SK-N-MC (cell line): ENCODE data around the gene PFN1.

ENCODE experiments used
- DNase-seq: peaks from one replicate; pipeline ENCODE4 v3.0.0-alpha.2; 2011; ENCODE audit warnings: low read depth, low spot score
- H3K27ac ChIP-seq: fragments of 200-600 bp; sonication (generic); 2 replicates; pipeline ENCODE4 v1.5.1; 2016; ENCODE audit warnings: mixed run types
- H3K36me3 ChIP-seq: fragments of 200-600 bp; sonication (generic); 2 replicates; pipeline ENCODE4 v1.6.1; 2017; ENCODE audit warnings: antibody characterized with exemption, low read length, mixed read lengths; ENCODE audit not compliant: insufficient read depth
- H3K4me3 ChIP-seq: fragments of 200-600 bp; sonication (generic); 2 replicates; pipeline ENCODE4 v1.5.1; 2016
- H3K9ac ChIP-seq: fragments of 200-600 bp; sonication (generic); 2 replicates; pipeline ENCODE4 v1.8.0; 2017; ENCODE audit warnings: mixed run types, mixed read lengths; ENCODE audit not compliant: insufficient read length
- H3K9me3 ChIP-seq: fragments of 200-600 bp; sonication (generic); 2 replicates; pipeline ENCODE4 v1.6.1; 2017; ENCODE audit warnings: low read depth, mild to moderate bottlenecking, antibody characterized with exemption, low read length, moderate library complexity, mixed read lengths
- EZH2 ChIP-seq: fragments of 200-600 bp; sonication (generic); IDR thresholded peaks from one replicate; pipeline ENCODE4 v1.6.1; 2017; ENCODE audit warnings: antibody characterized with exemption
- FOXP2 ChIP-seq: optimal IDR thresholded peaks from 2 replicates; pipeline ENCODE3; 2011; ENCODE audit warnings: mild to moderate bottlenecking, moderate library complexity; ENCODE audit not compliant: insufficient read depth; ENCODE audit errors: extremely low read length, control extremely low read depth
- POLR2AphosphoS5 ChIP-seq: IDR thresholded peaks from 2 replicates; pipeline ENCODE4 v1.6.1; 2012; ENCODE audit warnings: mild to moderate bottlenecking, low read depth, low read length, borderline replicate concordance

The PFN1 gene

GRCh38 chr17:4948166-4948930, at the start of gene PFN1:
TSS of gene PFN1 (minus strand) at chr17:4948530. CDS start at chr17:4948394, 136 bp downstream.
- peak within 1 kb of the TSS; percentile 97 for H3K27ac ChIP-seq
- peak within 1 kb of the TSS; percentile 90 for H3K9ac ChIP-seq
- TF ChIP-seq FOXP2 = no peak
- TF ChIP-seq POLR2AphosphoS5 = peak; percentile 62; the same call in 1 of the 2 replicates
- peak within 1 kb of the TSS; percentile 83 for H3K4me3 ChIP-seq
- no peaks in the 10 kb centered on the region for H3K9me3 ChIP-seq
- peak; percentile 52 for DNase-seq
- H3K36me3 ChIP-seq = peaks cover 36% of the 10 kb centered on the region

- DNase-seq = no peak
- Histone ChIP-seq H3K27ac (peak within 1 kb of the TSS; percentile 78), H3K36me3 (peaks cover 10% of the 10 kb centered on the region; the same call in 1 of the 2 replicates), H3K4me3 (peak within 1 kb of the TSS; percentile 89), H3K9ac (peak within 1 kb of the TSS; percentile 85), H3K9me3 (no peaks in the 10 kb centered on the region)
- TF ChIP-seq POLR2AphosphoS5 (peak; percentile 51; the same call in 1 of the 2 replicates), FOXP2 (no peak)
These were observed 49.1 kb upstream of the PFN1 start, which contains the start of the genes INCA1 and KIF1C for GRCh38 chr17:4997302-4998026. TSS of gene INCA1 (minus strand) at chr17:4997522. CDS start at chr17:4994437, 3,085 bp downstream. TSS of gene KIF1C (plus strand) at chr17:4997950. CDS start at chr17:5000247, 2,297 bp downstream.

- TF ChIP-seq FOXP2 (no peak), POLR2AphosphoS5 (no peak), EZH2 (no peak)
- DNase-seq = no peak
- Histone ChIP-seq H3K36me3 (no peaks in the 10 kb centered on the region), H3K9ac (no peak overlapping the region), H3K9me3 (no peaks in the 10 kb centered on the region), H3K27ac (no peak overlapping the region), H3K4me3 (no peak overlapping the region)
These were observed 45.8 kb upstream of the PFN1 start for GRCh38 chr17:4994081-4994595.

- DNase-seq = no peak
- Histone ChIP-seq H3K36me3 (no peaks in the 10 kb centered on the region; the same call in 1 of the 2 replicates), H3K9me3 (no peaks in the 10 kb centered on the region)
These were observed 39.6 kb upstream of the PFN1 start for GRCh38 chr17:4987767-4988567.

GRCh38 chr17:4986951-4987766, 38.8 kb upstream of the PFN1 start, which contains the start of gene CAMTA2:
TSS of gene CAMTA2 (minus strand) at chr17:4987675. CDS start at chr17:4986222, 1,453 bp downstream.
- Histone ChIP-seq H3K27ac (no peak within 1 kb of the TSS), H3K36me3 (no peaks in the 10 kb centered on the region; the same call in 1 of the 2 replicates), H3K9ac (peak within 1 kb of the TSS; percentile 80), H3K9me3 (no peaks in the 10 kb centered on the region), H3K4me3 (peak within 1 kb of the TSS; percentile 79)
- DNase-seq = no peak
- TF ChIP-seq FOXP2 (no peak), POLR2AphosphoS5 (no peak; the same call in 1 of the 2 replicates), EZH2 (no peak)

More at GRCh38 chr17:4987767-4988567, 39.6 kb upstream of the PFN1 start:
- H3K4me3 ChIP-seq = peak overlapping the region; percentile 79
- peak overlapping the region; percentile 80 for H3K9ac ChIP-seq
- TF ChIP-seq FOXP2 = no peak
- TF ChIP-seq EZH2 = no peak
- TF ChIP-seq POLR2AphosphoS5 = no peak
- no peak overlapping the region for H3K27ac ChIP-seq

- no peak for DNase-seq
- Histone ChIP-seq H3K4me3 (peak overlapping the region; percentile 79), H3K27ac (no peak overlapping the region), H3K36me3 (no peaks in the 10 kb centered on the region; the same call in 1 of the 2 replicates), H3K9me3 (no peaks in the 10 kb centered on the region), H3K9ac (peak overlapping the region; percentile 80)
- TF ChIP-seq FOXP2 (no peak), EZH2 (no peak), POLR2AphosphoS5 (no peak)
These were observed 38.1 kb upstream of the PFN1 start for GRCh38 chr17:4986403-4986802.

GRCh38 chr17:4982305-4982704, 34.0 kb upstream of the PFN1 start:
- no peaks in the 10 kb centered on the region for H3K9me3 ChIP-seq
- no peak for DNase-seq
- no peak for TF ChIP-seq FOXP2
- H3K36me3 ChIP-seq = peaks cover 12% of the 10 kb centered on the region; the same call in 1 of the 2 replicates
- no peak overlapping the region for H3K27ac ChIP-seq
- no peak overlapping the region for H3K9ac ChIP-seq
- no peak overlapping the region for H3K4me3 ChIP-seq
